Loucy (cell line): Measurements from ENCODE around the gene GOLGA8B.

Experiments
- CTCF ChIP-seq: fragments of 200-600 bp; sonication (generic); conservative IDR thresholded peaks from 2 replicates; pipeline ENCODE4 v1.5.1; 2014; ENCODE audit warnings: mild to moderate bottlenecking, antibody characterized with exemption, low read length
- EZH2phosphoT487 ChIP-seq: fragments of 200-600 bp; IDR thresholded peaks from 2 replicates; pipeline ENCODE4 v1.6.1; 2018; ENCODE audit warnings: antibody characterized with exemption, mild to moderate bottlenecking, moderate library complexity, borderline replicate concordance

GRCh38 chr15:34610354-34610753 is 26.9 kb upstream of the GOLGA8B start:
- TF ChIP-seq CTCF = peak; percentile 58
- no peak for TF ChIP-seq EZH2phosphoT487
